ENCODE measurements around the gene LPAR3. TPM values are rescaled to one million over a fixed set of nuclear protein-coding genes. Genes with fewer than 3 reads are reported as not detected.
A peak's percentile ranks its signal among the peaks of the same experiment; 100 is the strongest.

The LPAR3 gene
- total and polyA plus RNA-seq, 2 experiments from 2014 or later, result 0.18 to 2.7 TPM

- Histone ChIP-seq H3K9me2 (replicated peaks; ENCODE audit: insufficient read depth) (no peaks in the 10 kb centered on the region), H3K36me3 (replicated peaks; ENCODE audit: insufficient read depth, low read depth) (no peaks in the 10 kb centered on the region), H2AFZ (no peak overlapping the region), H3K4me2 (no peak overlapping the region), H3K4me1 (ENCODE audit: insufficient read depth) (peaks cover 19% of the 10 kb centered on the region), H3K9me3 (ENCODE audit: low read depth) (no peaks in the 10 kb centered on the region), H4K20me1 (ENCODE audit: insufficient read depth, poor library complexity, severe bottlenecking) (no peaks in the 10 kb centered on the region), H3K27me3 (no peaks in the 10 kb centered on the region), H3K4me3 (no peak overlapping the region), H3K79me2 (no peaks in the 10 kb centered on the region), H3K27ac (peak overlapping the region; percentile 31)
- TF ChIP-seq, protein P1, sequence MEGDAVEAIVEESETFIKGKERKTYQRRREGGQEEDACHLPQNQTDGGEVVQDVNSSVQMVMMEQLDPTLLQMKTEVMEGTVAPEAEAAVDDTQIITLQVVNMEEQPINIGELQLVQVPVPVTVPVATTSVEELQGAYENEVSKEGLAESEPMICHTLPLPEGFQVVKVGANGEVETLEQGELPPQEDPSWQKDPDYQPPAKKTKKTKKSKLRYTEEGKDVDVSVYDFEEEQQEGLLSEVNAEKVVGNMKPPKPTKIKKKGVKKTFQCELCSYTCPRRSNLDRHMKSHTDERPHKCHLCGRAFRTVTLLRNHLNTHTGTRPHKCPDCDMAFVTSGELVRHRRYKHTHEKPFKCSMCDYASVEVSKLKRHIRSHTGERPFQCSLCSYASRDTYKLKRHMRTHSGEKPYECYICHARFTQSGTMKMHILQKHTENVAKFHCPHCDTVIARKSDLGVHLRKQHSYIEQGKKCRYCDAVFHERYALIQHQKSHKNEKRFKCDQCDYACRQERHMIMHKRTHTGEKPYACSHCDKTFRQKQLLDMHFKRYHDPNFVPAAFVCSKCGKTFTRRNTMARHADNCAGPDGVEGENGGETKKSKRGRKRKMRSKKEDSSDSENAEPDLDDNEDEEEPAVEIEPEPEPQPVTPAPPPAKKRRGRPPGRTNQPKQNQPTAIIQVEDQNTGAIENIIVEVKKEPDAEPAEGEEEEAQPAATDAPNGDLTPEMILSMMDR (IDR thresholded peaks at IDR 0.05; ENCODE audit: poor library complexity), result no peak
- TF ChIP-seq EZH2 (IDR thresholded peaks at IDR 0.05; ENCODE audit: borderline replicate concordance), result no peak
- TF ChIP-seq EZH2phosphoT487 (IDR thresholded peaks at IDR 0.05; ENCODE audit: low read depth, severe bottlenecking, unreplicated experiment), result no peak
- peak; percentile 85 for DNase-seq (ENCODE audit: low spot score)
- WGBS (ENCODE audit: low lambda C conversion rate, missing lambda C conversion rate), result 56% methylated on average over 5 of the region's 5 CpGs
Observed at GRCh38 chr1:84847253-84848250, 45.5 kb downstream of the LPAR3 start.

DNA sequence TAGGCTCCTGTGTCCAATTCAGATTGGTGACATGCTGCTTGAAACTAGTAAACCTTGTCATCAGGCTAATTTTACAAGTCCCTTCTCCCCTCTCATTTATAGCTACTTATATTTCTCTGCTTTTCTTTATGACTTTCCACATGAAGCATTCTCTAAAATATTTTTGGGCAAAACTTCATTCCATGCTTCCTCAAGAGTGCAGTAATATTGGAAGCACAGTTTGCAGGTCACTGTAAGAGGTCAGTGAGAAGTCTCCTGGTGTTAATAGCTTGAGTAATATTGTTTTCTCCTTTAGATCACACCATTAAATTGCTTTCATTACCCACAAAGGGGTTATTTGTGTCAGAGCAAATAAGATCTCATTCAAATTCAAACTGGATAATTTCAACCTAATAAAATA lies 46.6 kb downstream of the LPAR3 start:
- H3K36me3 ChIP-seq (replicated peaks; ENCODE audit: insufficient read depth, low read depth), result no peaks in the 10 kb centered on the region
- no peaks in the 10 kb centered on the region for H4K20me1 ChIP-seq (ENCODE audit: insufficient read depth, poor library complexity, severe bottlenecking)
- H3K9me3 ChIP-seq (ENCODE audit: low read depth), result no peaks in the 10 kb centered on the region
- H3K27me3 ChIP-seq, result no peaks in the 10 kb centered on the region
- no peaks in the 10 kb centered on the region for H3K79me2 ChIP-seq
- H3K4me2 ChIP-seq, result no peak overlapping the region
- H3K4me1 ChIP-seq (ENCODE audit: insufficient read depth), result peaks cover 19% of the 10 kb centered on the region
- no peak for DNase-seq (ENCODE audit: low spot score)
- TF ChIP-seq EZH2 (IDR thresholded peaks at IDR 0.05; ENCODE audit: borderline replicate concordance) (no peak), EZH2phosphoT487 (IDR thresholded peaks at IDR 0.05; ENCODE audit: low read depth, severe bottlenecking, unreplicated experiment) (no peak)
- TF ChIP-seq, protein P1 (IDR thresholded peaks at IDR 0.05; ENCODE audit: poor library complexity), result no peak
- no peak overlapping the region for H3K4me3 ChIP-seq
- no peak overlapping the region for H3K27ac ChIP-seq
- H2AFZ ChIP-seq, result no peak overlapping the region
- H3K9me2 ChIP-seq (replicated peaks; ENCODE audit: insufficient read depth), result no peaks in the 10 kb centered on the region

- no peak for TF ChIP-seq EZH2phosphoT487 (IDR thresholded peaks at IDR 0.05; ENCODE audit: low read depth, severe bottlenecking, unreplicated experiment)
- TF ChIP-seq, protein P1 (IDR thresholded peaks at IDR 0.05; ENCODE audit: poor library complexity), result no peak
- TF ChIP-seq EZH2 (IDR thresholded peaks at IDR 0.05; ENCODE audit: borderline replicate concordance), result no peak
- H2AFZ ChIP-seq, result no peak overlapping the region
- peaks cover 19% of the 10 kb centered on the region for H3K4me1 ChIP-seq (ENCODE audit: insufficient read depth)
- H3K4me2 ChIP-seq, result no peak overlapping the region
- H4K20me1 ChIP-seq (ENCODE audit: insufficient read depth, poor library complexity, severe bottlenecking), result no peaks in the 10 kb centered on the region
- H3K27ac ChIP-seq, result no peak overlapping the region
- no peaks in the 10 kb centered on the region for H3K36me3 ChIP-seq (replicated peaks; ENCODE audit: insufficient read depth, low read depth)
- H3K27me3 ChIP-seq, result no peaks in the 10 kb centered on the region
- WGBS (ENCODE audit: low lambda C conversion rate, missing lambda C conversion rate), result 83% methylated on average over 2 of the region's 2 CpGs
- no peaks in the 10 kb centered on the region for H3K9me2 ChIP-seq (replicated peaks; ENCODE audit: insufficient read depth)
- DNase-seq (ENCODE audit: low spot score), result no peak
- no peak overlapping the region for H3K4me3 ChIP-seq
- no peaks in the 10 kb centered on the region for H3K9me3 ChIP-seq (ENCODE audit: low read depth)
- H3K79me2 ChIP-seq, result no peaks in the 10 kb centered on the region
Observed at GRCh38 chr1:84845357-84845756, 47.6 kb downstream of the LPAR3 start.

Measured in hepatocyte (in vitro differentiated cells).